NCI-H526 treated with DMSO at 0.1 percent for 48 hours (cell line): ENCODE results near the gene DLX2.

Experiments used
- DNase-seq: peaks from one replicate; lab custom pipeline; 2025; lab: John Stamatoyannopoulos, UW

The DLX2 gene

GRCh38 chr2:172053486-172053885, 49.2 kb downstream of the DLX2 start:
- no peak for DNase-seq

DNA sequence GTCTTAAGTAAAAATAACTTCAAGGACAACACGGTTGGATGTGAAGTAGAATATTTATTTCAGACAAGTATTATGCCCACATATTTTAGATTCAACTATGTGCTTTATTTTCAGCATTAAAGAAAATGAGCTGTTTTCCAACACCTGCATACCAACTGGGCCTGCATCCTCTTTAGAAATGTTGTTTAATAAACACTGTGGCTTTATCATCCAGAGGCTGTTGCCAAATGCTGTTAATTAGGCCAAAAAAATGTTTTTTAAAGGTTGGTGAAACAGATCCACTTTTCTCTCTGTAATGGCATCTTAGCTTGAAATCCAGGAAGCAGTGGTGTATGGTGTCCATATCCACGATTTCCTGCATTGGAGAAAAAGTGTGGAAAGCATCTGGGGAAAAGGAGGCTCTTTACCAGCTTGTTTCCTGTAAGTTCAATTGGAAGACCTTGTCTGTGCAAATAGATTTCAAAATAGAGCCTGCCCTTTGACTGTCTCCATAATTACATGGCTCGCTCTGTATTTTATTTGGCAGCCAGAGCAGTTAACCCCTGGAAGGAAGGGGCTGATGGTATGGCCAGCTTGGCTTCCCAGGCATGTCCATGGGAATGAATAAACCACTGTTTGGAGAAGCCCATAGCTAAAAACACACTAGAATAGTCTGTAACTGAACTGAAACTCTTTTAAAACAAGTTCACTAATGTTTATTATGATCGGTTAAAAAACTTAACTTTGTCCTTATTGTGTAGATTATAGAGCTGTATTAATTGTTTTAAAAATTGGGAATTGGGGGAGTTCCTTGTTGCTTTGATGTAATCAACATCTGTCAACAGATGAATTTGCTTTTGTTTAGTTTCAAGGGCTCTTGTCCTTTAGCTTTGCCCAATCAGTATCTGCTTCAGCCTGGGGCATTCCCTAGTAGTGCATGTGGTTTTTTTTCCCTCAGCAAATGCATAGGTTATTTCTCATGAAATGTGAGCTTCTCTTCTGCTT, 50.4 kb downstream of the DLX2 start:
- DNase-seq, result no peak

- no peak for DNase-seq
Observed at GRCh38 chr2:172050479-172051125, 52.1 kb downstream of the DLX2 start.

- no peak for DNase-seq
Observed at GRCh38 chr2:172049567-172050120, 53.1 kb downstream of the DLX2 start.
